PC-9 (cell line): Measurements from ENCODE around the gene LRRC47. TPM values are rescaled to one million over a fixed set of nuclear protein-coding genes. Genes with fewer than 3 reads are reported as not detected.

ENCODE experiments used
- BruUV-seq: library from RNA; stranded (reverse); fragments of 400-500 nt; replicated peaks from 2 replicates; lab custom pipeline; 2021; lab: Mats Ljungman, UMichigan
- CTCF ChIA-PET: fragments of 300-600 bp; sonication (Branson Sonifier 250); formaldehyde crosslinking; loops from one replicate; lab custom pipeline; 2022; ENCODE audit warnings: antibody characterized with exemption; lab: Charles Lee
- POLR2A ChIA-PET: fragments of 300-600 bp; sonication (Branson Sonifier 250); formaldehyde crosslinking; loops from one replicate; lab custom pipeline; 2022; ENCODE audit warnings: antibody characterized with exemption; ENCODE audit not compliant: unreplicated experiment; lab: Charles Lee
- DNase-seq, 2 experiments: peaks; one replicate each; pipeline versions ENCODE4 v3.0.0 to v3.0.0-alpha.2; 2015 to 2022; ENCODE audit warnings: mixed read lengths in 1 of 2
- H2AFZ ChIP-seq: fragments of 200-600 bp; sonication (generic); 2 replicates; pipeline ENCODE4 v1.8.1; 2017; ENCODE audit warnings: antibody characterized with exemption
- H3F3A ChIP-seq: fragments of 200-600 bp; sonication (generic); 2 replicates; pipeline ENCODE4 v1.8.1; 2017; ENCODE audit warnings: antibody characterized with exemption, mild to moderate bottlenecking, low read depth; ENCODE audit not compliant: insufficient read depth
- H3K27ac ChIP-seq: fragments of 200-600 bp; sonication (generic); 2 replicates; pipeline ENCODE4 v1.6.1; 2016; ENCODE audit warnings: mixed run types
- H3K27me3 ChIP-seq: fragments of 200-600 bp; sonication (generic); 2 replicates; pipeline ENCODE4 v1.6.1; 2016; ENCODE audit warnings: low read depth, mixed run types; ENCODE audit not compliant: insufficient read depth
- H3K36me3 ChIP-seq: fragments of 200-600 bp; sonication (generic); 2 replicates; pipeline ENCODE4 v1.6.1; 2016; ENCODE audit warnings: low read depth, mixed run types
- H3K4me1 ChIP-seq: fragments of 200-600 bp; sonication (generic); replicated peaks from 2 replicates; pipeline ENCODE4 v1.6.1; 2016; ENCODE audit warnings: mixed run types; ENCODE audit not compliant: insufficient read depth
- H3K4me2 ChIP-seq: fragments of 200-600 bp; sonication (generic); 2 replicates; pipeline ENCODE4 v1.6.1; 2017; ENCODE audit warnings: mixed run types
- H3K4me3 ChIP-seq: fragments of 200-600 bp; sonication (generic); 2 replicates; pipeline ENCODE4 v1.6.1; 2016; ENCODE audit warnings: mixed run types
- H3K79me2 ChIP-seq: fragments of 200-600 bp; sonication (generic); 2 replicates; pipeline ENCODE4 v1.6.1; 2017; ENCODE audit warnings: low read depth, mixed run types
- H3K9me2 ChIP-seq: fragments of 200-600 bp; sonication (generic); 2 replicates; pipeline ENCODE4 v1.8.1; 2017; ENCODE audit warnings: mild to moderate bottlenecking; ENCODE audit not compliant: insufficient read depth
- H3K9me3 ChIP-seq: fragments of 200-600 bp; sonication (generic); 2 replicates; pipeline ENCODE4 v1.8.1; 2016; ENCODE audit warnings: low read depth; ENCODE audit not compliant: insufficient read depth
- H4K20me1 ChIP-seq: fragments of 200-600 bp; sonication (generic); 2 replicates; pipeline ENCODE4 v1.8.1; 2017; ENCODE audit not compliant: insufficient read depth
- EZH2 ChIP-seq: fragments of 200-600 bp; sonication (generic); IDR thresholded peaks from 2 replicates; pipeline ENCODE4 v1.8.0; 2017; ENCODE audit warnings: antibody characterized with exemption, low read depth
- intact Hi-C: fragments of 100-400 bp; cut with micrococcal nuclease; formaldehyde crosslinking; loops from one replicate; pipeline ENCODE4 v1.10.0; 2022; ENCODE audit not compliant: unreplicated experiment
- total RNA-seq: library from RNA; stranded (reverse); gene quantifications from 2 replicates; pipeline ENCODE4 v1.2.3, GENCODE V29; 2021
- TF ChIP-seq, protein P1 (sequence below): fragments of 200-600 bp; sonication (generic); conservative IDR thresholded peaks from 2 replicates; pipeline ENCODE4 v1.6.1; 2017; ENCODE audit warnings: mixed run types, antibody characterized with exemption, mild to moderate bottlenecking, moderate library complexity

Gene LRRC47
- total RNA-seq, 1 experiment from 2014 or later: 34.2 TPM

GRCh38 chr1:3734602-3735001 lies 61.7 kb downstream of the LRRC47 start:
- Histone ChIP-seq H3K36me3 (no peaks in the 10 kb centered on the region), H3K27ac (no peak overlapping the region), H3K27me3 (no peaks in the 10 kb centered on the region), H3K9me3 (no peaks in the 10 kb centered on the region), H3K4me1 (no peaks in the 10 kb centered on the region), H3K9me2 (no peaks in the 10 kb centered on the region), H3K4me3 (no peak overlapping the region), H4K20me1 (no peaks in the 10 kb centered on the region), H2AFZ (no peak overlapping the region), H3F3A (no peaks in the 10 kb centered on the region), H3K4me2 (no peak overlapping the region), H3K79me2 (no peaks in the 10 kb centered on the region)
- intact Hi-C loops: no loop called here
- DNase-seq: no peak
- no TSS peak for BruUV-seq
- CTCF ChIA-PET: no interaction called here
- no peak for TF ChIP-seq EZH2
- TF ChIP-seq, protein P1, sequence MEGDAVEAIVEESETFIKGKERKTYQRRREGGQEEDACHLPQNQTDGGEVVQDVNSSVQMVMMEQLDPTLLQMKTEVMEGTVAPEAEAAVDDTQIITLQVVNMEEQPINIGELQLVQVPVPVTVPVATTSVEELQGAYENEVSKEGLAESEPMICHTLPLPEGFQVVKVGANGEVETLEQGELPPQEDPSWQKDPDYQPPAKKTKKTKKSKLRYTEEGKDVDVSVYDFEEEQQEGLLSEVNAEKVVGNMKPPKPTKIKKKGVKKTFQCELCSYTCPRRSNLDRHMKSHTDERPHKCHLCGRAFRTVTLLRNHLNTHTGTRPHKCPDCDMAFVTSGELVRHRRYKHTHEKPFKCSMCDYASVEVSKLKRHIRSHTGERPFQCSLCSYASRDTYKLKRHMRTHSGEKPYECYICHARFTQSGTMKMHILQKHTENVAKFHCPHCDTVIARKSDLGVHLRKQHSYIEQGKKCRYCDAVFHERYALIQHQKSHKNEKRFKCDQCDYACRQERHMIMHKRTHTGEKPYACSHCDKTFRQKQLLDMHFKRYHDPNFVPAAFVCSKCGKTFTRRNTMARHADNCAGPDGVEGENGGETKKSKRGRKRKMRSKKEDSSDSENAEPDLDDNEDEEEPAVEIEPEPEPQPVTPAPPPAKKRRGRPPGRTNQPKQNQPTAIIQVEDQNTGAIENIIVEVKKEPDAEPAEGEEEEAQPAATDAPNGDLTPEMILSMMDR: no peak
- POLR2A ChIA-PET: no interaction called here

- no peaks in the 10 kb centered on the region for H3K9me3 ChIP-seq
- H4K20me1 ChIP-seq: no peaks in the 10 kb centered on the region
- no peaks in the 10 kb centered on the region for H3K9me2 ChIP-seq
- no peaks in the 10 kb centered on the region for H3K27me3 ChIP-seq
- H2AFZ ChIP-seq: no peak overlapping the region
- TF ChIP-seq EZH2: no peak
- TF ChIP-seq, protein P1: no peak
- DNase-seq: no peak
- intact Hi-C loops: no loop called here
- ChIA-PET POLR2A (no interaction called here), CTCF (no interaction called here)
- BruUV-seq: no TSS peak
- no peak overlapping the region for H3K4me2 ChIP-seq
- H3K27ac ChIP-seq: no peak overlapping the region
- no peaks in the 10 kb centered on the region for H3K79me2 ChIP-seq
- no peaks in the 10 kb centered on the region for H3F3A ChIP-seq
- H3K36me3 ChIP-seq: no peaks in the 10 kb centered on the region
- no peak overlapping the region for H3K4me3 ChIP-seq
- no peaks in the 10 kb centered on the region for H3K4me1 ChIP-seq
Observed at GRCh38 chr1:3733883-3734589, 62.3 kb downstream of the LRRC47 start.

- POLR2A ChIA-PET: no interaction called here
- H3K36me3 ChIP-seq: no peaks in the 10 kb centered on the region
- DNase-seq: no peak
- H3K4me3 ChIP-seq: no peak overlapping the region
- H2AFZ ChIP-seq: no peak overlapping the region
- intact Hi-C loops: no loop called here
- BruUV-seq: no TSS peak
- TF ChIP-seq EZH2: no peak
- TF ChIP-seq, protein P1: no peak
- H3K79me2 ChIP-seq: no peaks in the 10 kb centered on the region
- no peak overlapping the region for H3K27ac ChIP-seq
- no peaks in the 10 kb centered on the region for H3K9me3 ChIP-seq
- no peaks in the 10 kb centered on the region for H4K20me1 ChIP-seq
- H3K4me2 ChIP-seq: no peak overlapping the region
- CTCF ChIA-PET: no interaction called here
- no peaks in the 10 kb centered on the region for H3K4me1 ChIP-seq
- H3K9me2 ChIP-seq: no peaks in the 10 kb centered on the region
- no peaks in the 10 kb centered on the region for H3F3A ChIP-seq
- H3K27me3 ChIP-seq: 0 out of 2 replicates have a peak, but pooled peaks cover 4% of the 10 kb centered on the region
Observed at GRCh38 chr1:3733094-3733882, 63.0 kb downstream of the LRRC47 start.
